ENCODE results near the gene FOXI2. TPM values are rescaled to one million over a fixed set of nuclear protein-coding genes. Genes with fewer than 3 reads are reported as not detected.

Gene FOXI2
- total and polyA plus RNA-seq, 7 donors = 0.03 TPM; not detected in 6

GRCh38 chr10:127774766-127775559, 38.0 kb downstream of the FOXI2 start:
- DNase-seq (no peak), ATAC-seq (no peak)
- Histone ChIP-seq H3K4me3 (no peak overlapping the region), H3K36me3 (ENCODE audit: insufficient read depth in 1 of 2, low read depth in 1 of 2) (no peaks in the 10 kb centered on the region), H3K27ac (no peak overlapping the region), H3K9me3 (no peaks in the 10 kb centered on the region), H3K4me1 (no peaks in the 10 kb centered on the region), H3K27me3 (ENCODE audit: insufficient read depth in 3 of 3, low read length in 2 of 3) (no peaks in the 10 kb centered on the region)
- WGBS, 3 donors = 40 to 42% (median 40%) methylated on average over 10 of the region's 10 CpGs
- intact Hi-C loops (cut with DNase I) = no loop called here
- TF ChIP-seq CTCF (IDR thresholded peaks at IDR 0.05) = no peak

- ATAC-seq (no peak), DNase-seq (no peak)
- WGBS, 3 donors = 42 to 56% (median 49%) methylated on average over 2 of the region's 2 CpGs
- intact Hi-C loops (cut with DNase I) = no loop called here
- H3K4me3 ChIP-seq = no peak overlapping the region
- no peak overlapping the region for H3K27ac ChIP-seq
- TF ChIP-seq CTCF (IDR thresholded peaks at IDR 0.05) = no peak
- H3K4me1 ChIP-seq = no peaks in the 10 kb centered on the region
- H3K9me3 ChIP-seq = no peaks in the 10 kb centered on the region
- H3K27me3 ChIP-seq (ENCODE audit: insufficient read depth in 3 of 3, low read length in 2 of 3) = no peaks in the 10 kb centered on the region
- H3K36me3 ChIP-seq (ENCODE audit: insufficient read depth in 1 of 2, low read depth in 1 of 2) = no peaks in the 10 kb centered on the region
These were observed 39.8 kb downstream of the FOXI2 start for GRCh38 chr10:127776816-127777215.

GRCh38 chr10:127781412-127781811, 44.4 kb downstream of the FOXI2 start:
- peaks cover 4% of the 10 kb centered on the region for H3K9me3 ChIP-seq
- ATAC-seq (no peak), DNase-seq (no peak)
- no peaks in the 10 kb centered on the region for H3K4me1 ChIP-seq
- no peak for TF ChIP-seq CTCF (IDR thresholded peaks at IDR 0.05)
- peaks cover 0 to 2% (median 0%) of the 10 kb centered on the region in 3 donors for H3K27me3 ChIP-seq (ENCODE audit: insufficient read depth in 3 of 3, low read length in 2 of 3)
- intact Hi-C loops (cut with DNase I) = no loop called here
- H3K4me3 ChIP-seq = no peak overlapping the region
- no peaks in the 10 kb centered on the region for H3K36me3 ChIP-seq (ENCODE audit: insufficient read depth in 1 of 2, low read depth in 1 of 2)
- no peak overlapping the region for H3K27ac ChIP-seq
- WGBS, 3 donors = 55 to 72% (median 58%) methylated on average over 1 of the region's 1 CpG

- peaks cover 4% of the 10 kb centered on the region for H3K9me3 ChIP-seq
- 84 to 89% (median 86%) methylated on average over 2 of the region's 2 CpGs for WGBS, 3 donors
- peaks cover 0 to 2% (median 0%) of the 10 kb centered on the region in 3 donors for H3K27me3 ChIP-seq (ENCODE audit: insufficient read depth in 3 of 3, low read length in 2 of 3)
- TF ChIP-seq CTCF (IDR thresholded peaks at IDR 0.05) = no peak
- ATAC-seq (no peak), DNase-seq (no peak)
- no peak overlapping the region for H3K4me3 ChIP-seq
- no peak overlapping the region for H3K27ac ChIP-seq
- no peaks in the 10 kb centered on the region for H3K36me3 ChIP-seq (ENCODE audit: insufficient read depth in 1 of 2, low read depth in 1 of 2)
- intact Hi-C loops (cut with DNase I) = no loop called here
- H3K4me1 ChIP-seq = no peaks in the 10 kb centered on the region
These were observed 50.9 kb downstream of the FOXI2 start for GRCh38 chr10:127787873-127788272.

All from psoas muscle (tissue), 8 donors.